HG03135 (cell line): ENCODE measurements around the gene MRPS25.
"Not testable (repeated sequence)": the region's sequence is repeated elsewhere in the genome, so short reads cannot be mapped to it uniquely, and the experiment has no call there.

Experiments used
- ATAC-seq: cut with Tn5 transposase; IDR thresholded peaks from one replicate; pipeline ENCODE4 v1.9.1; 2021; ENCODE audit warnings: mild to moderate bottlenecking, moderate library complexity; ENCODE audit not compliant: unreplicated experiment

MRPS25 gene

GRCh38 chr3:15044326-15044725 lies 20.8 kb downstream of the MRPS25 start:
- ATAC-seq: no peak

- ATAC-seq: no peak
Observed at GRCh38 chr3:15043408-15044171, 21.5 kb downstream of the MRPS25 start.

- no peak for ATAC-seq
Observed at GRCh38 chr3:15042936-15043335, 22.2 kb downstream of the MRPS25 start.

GRCh38 chr3:15041950-15042349 lies 23.2 kb downstream of the MRPS25 start:
- ATAC-seq: no peak

- no peak for ATAC-seq
Observed at GRCh38 chr3:15040844-15041243, 24.3 kb downstream of the MRPS25 start.

GRCh38 chr3:15038306-15038705 lies 26.8 kb downstream of the MRPS25 start:
- ATAC-seq: no peak

GRCh38 chr3:15033103-15033502 lies 32.0 kb downstream of the MRPS25 start:
- ATAC-seq: no peak

GRCh38 chr3:15032650-15033049 lies 32.5 kb downstream of the MRPS25 start:
- ATAC-seq: no peak

- no peak for ATAC-seq
Observed at GRCh38 chr3:15029625-15030024, 35.5 kb downstream of the MRPS25 start.

GRCh38 chr3:15023719-15024118 lies 41.4 kb downstream of the MRPS25 start:
- no peak for ATAC-seq

GRCh38 chr3:15023249-15023648 lies 41.9 kb downstream of the MRPS25 start:
- ATAC-seq: no peak

GRCh38 chr3:15017191-15017590 lies 47.9 kb downstream of the MRPS25 start:
- ATAC-seq: no peak

GRCh38 chr3:15015456-15015855 lies 49.7 kb downstream of the MRPS25 start:
- ATAC-seq: no peak

- no peak for ATAC-seq
Observed at GRCh38 chr3:15014606-15015328, 50.3 kb downstream of the MRPS25 start.

GRCh38 chr3:15011174-15011573 lies 53.9 kb downstream of the MRPS25 start:
- ATAC-seq: no peak

- ATAC-seq: no peak
Observed at GRCh38 chr3:15010664-15011063, 54.5 kb downstream of the MRPS25 start.

GRCh38 chr3:15009167-15009566 lies 55.9 kb downstream of the MRPS25 start:
- ATAC-seq: no peak

GRCh38 chr3:15007681-15008141 lies 57.4 kb downstream of the MRPS25 start:
- ATAC-seq: no peak

- not testable (repeated sequence) for ATAC-seq
Observed at GRCh38 chr3:14999182-14999581, 65.9 kb downstream of the MRPS25 start.
